GM21367 (cell line): ENCODE results near the gene ADGRV1.

ENCODE experiments used
- ATAC-seq: cut with Tn5 transposase; IDR thresholded peaks from one replicate; pipeline ENCODE4 v1.9.1; 2021; ENCODE audit not compliant: unreplicated experiment

The ADGRV1 gene

GRCh38 chr5:90866915-90867731 is 308.5 kb downstream of the ADGRV1 start:
- no peak for ATAC-seq

- ATAC-seq: no peak
Observed at GRCh38 chr5:90868799-90869198, 310.2 kb downstream of the ADGRV1 start.

- ATAC-seq: no peak
Observed at GRCh38 chr5:90871391-90871991, 312.9 kb downstream of the ADGRV1 start.

- ATAC-seq: no peak
Observed at GRCh38 chr5:90873033-90873517, 314.5 kb downstream of the ADGRV1 start.

- ATAC-seq: no peak
Observed at GRCh38 chr5:90874066-90874465, 315.5 kb downstream of the ADGRV1 start.

GRCh38 chr5:90875456-90875855 is 316.9 kb downstream of the ADGRV1 start:
- ATAC-seq: no peak

- no peak for ATAC-seq
Observed at GRCh38 chr5:90876366-90876765, 317.8 kb downstream of the ADGRV1 start.

GRCh38 chr5:90877049-90877448 is 318.5 kb downstream of the ADGRV1 start:
- no peak for ATAC-seq

- no peak for ATAC-seq
Observed at GRCh38 chr5:90878081-90878480, 319.5 kb downstream of the ADGRV1 start.

GRCh38 chr5:90878549-90879196 is 320.1 kb downstream of the ADGRV1 start:
- no peak for ATAC-seq

GRCh38 chr5:90881626-90882150 is 323.1 kb downstream of the ADGRV1 start:
- no peak for ATAC-seq

GRCh38 chr5:90882448-90882847 is 323.9 kb downstream of the ADGRV1 start:
- no peak for ATAC-seq

GRCh38 chr5:90885180-90885868 is 326.7 kb downstream of the ADGRV1 start:
- ATAC-seq: no peak

- ATAC-seq: no peak
Observed at GRCh38 chr5:90886381-90886780, 327.8 kb downstream of the ADGRV1 start.

GRCh38 chr5:90888511-90889324 is 330.1 kb downstream of the ADGRV1 start:
- no peak for ATAC-seq

GRCh38 chr5:90889325-90889600 is 330.7 kb downstream of the ADGRV1 start:
- ATAC-seq: no peak

GRCh38 chr5:90890180-90890579 is 331.6 kb downstream of the ADGRV1 start:
- no peak for ATAC-seq

- ATAC-seq: no peak
Observed at GRCh38 chr5:90894866-90895420, 336.3 kb downstream of the ADGRV1 start.

GRCh38 chr5:90897618-90898017 is 339.0 kb downstream of the ADGRV1 start:
- ATAC-seq: no peak

- ATAC-seq: no peak
Observed at GRCh38 chr5:90898326-90899013, 339.9 kb downstream of the ADGRV1 start.
